ENCODE measurements around the gene DNAJC1. TPM values are rescaled to one million over a fixed set of nuclear protein-coding genes. Genes with fewer than 3 reads are reported as not detected.

Gene DNAJC1
- total and polyA plus RNA-seq, 10 of the 15 experiments (the other 5 are each of a cell fraction or from before 2014, with no cell fraction given): 2.5 to 39.3 (median 20.4) TPM

GRCh38 chr10:21830037-21830436 is 173.5 kb downstream of the DNAJC1 start:
- Histone ChIP-seq H3K9ac (ENCODE audit: control insufficient read depth, insufficient read depth, low read length) (no peak overlapping the region), H3K27me3 (replicated peaks in 1 of 2; ENCODE audit: control insufficient read depth in 2 of 2, insufficient read depth in 2 of 2, low read length in 1 of 2) (no peaks in the 10 kb centered on the region), H2AFZ (ENCODE audit: control insufficient read depth, low read depth, low read length) (no peak overlapping the region), H3K4me1 (ENCODE audit: control insufficient read depth, insufficient read depth, low read length) (no peaks in the 10 kb centered on the region), H4K20me1 (ENCODE audit: control insufficient read depth, insufficient read depth) (no peaks in the 10 kb centered on the region), H3K9me3 (replicated peaks; ENCODE audit: control insufficient read depth, insufficient read depth, low read length) (peaks cover 10% of the 10 kb centered on the region; the same call in 2 of the 3 replicates), H3K4me3 (no peak overlapping the region), H3K27ac (ENCODE audit: control insufficient read depth, insufficient read depth) (no peak overlapping the region), H3K79me2 (ENCODE audit: control insufficient read depth, insufficient read depth, low read length) (no peaks in the 10 kb centered on the region), H3K36me3 (ENCODE audit: control insufficient read depth in 2 of 2, insufficient read depth in 2 of 2, low read length in 1 of 2) (no peaks in the 10 kb centered on the region), H3K4me2 (ENCODE audit: control insufficient read depth, insufficient read depth) (no peak overlapping the region)
- no TSS peak for BruUV-seq (replicated peaks)
- POLR2A ChIA-PET: no interaction called here
- intact Hi-C loops (cut with micrococcal nuclease; ENCODE audit: unreplicated experiment): no loop called here
- DNase-seq (ENCODE audit: low read depth, low spot score) (no peak), FAIRE-seq (no peak), ATAC-seq (no peak)
- RAD21 ChIA-PET (ENCODE audit: unreplicated experiment): no interaction called here
- in situ Hi-C loops (cut with MboI): no loop called here
- CTCF ChIA-PET: no interaction called here
- SMC1A ChIA-PET (ENCODE audit: uncharacterized antibody, unreplicated experiment): no interaction called here
- TF ChIP-seq NFYB (IDR thresholded peaks at IDR 0.05; ENCODE audit: insufficient read depth, low read depth, low read length) (no peak), SIN3A (IDR thresholded peaks at IDR 0.05; ENCODE audit: low read depth, low read length) (no peak), BCL11A (IDR thresholded peaks at IDR 0.05; ENCODE audit: low read depth, low read length) (no peak), ATF2 (IDR thresholded peaks at IDR 0.05; ENCODE audit: low read length) (no peak), NR2C1 (IDR thresholded peaks at IDR 0.05) (no peak), SIX5 (IDR thresholded peaks at IDR 0.05; ENCODE audit: low read depth, low read length, severe bottlenecking) (no peak), CBX5 (IDR thresholded peaks at IDR 0.05; ENCODE audit: low read depth) (no peak), WRNIP1 (IDR thresholded peaks at IDR 0.05; ENCODE audit: borderline replicate concordance, low read depth, low read length) (no peak), ZBTB33 (IDR thresholded peaks at IDR 0.05) (no peak), MEF2A (IDR thresholded peaks at IDR 0.05; ENCODE audit: insufficient read depth, low read depth, low read length) (no peak), HDGF (IDR thresholded peaks at IDR 0.05) (no peak), CBX3 (IDR thresholded peaks at IDR 0.05; ENCODE audit: borderline replicate concordance, low read depth) (no peak), SMARCA5 (IDR thresholded peaks at IDR 0.05) (no peak), FOS (IDR thresholded peaks at IDR 0.05; ENCODE audit: borderline replicate concordance, extremely low read depth, insufficient read length) (no peak), CUX1 (IDR thresholded peaks at IDR 0.05; ENCODE audit: insufficient replicate concordance, low read depth, low read length) (no peak), SKIL (IDR thresholded peaks at IDR 0.05; ENCODE audit: low read depth, poor library complexity, severe bottlenecking) (no peak)

Measured in GM12878 (cell line).